K562 (cell line): ENCODE measurements around the gene BTBD1. TPM values are rescaled to one million over a fixed set of nuclear protein-coding genes. Genes with fewer than 3 reads are reported as not detected.

Experiments used
- CBFA2T2 ChIP-seq: fragments of 450-650 bp; conservative IDR thresholded peaks from 2 replicates; pipeline ENCODE4 v1.6.1; 2017; ENCODE audit warnings: mild to moderate bottlenecking
- CTBP1 ChIP-seq: fragments of 450-650 bp; IDR thresholded peaks from 2 replicates; pipeline ENCODE4 v1.6.1; 2016; ENCODE audit warnings: borderline replicate concordance
- FOXK1 ChIP-seq: sonication (generic); formaldehyde crosslinking; IDR thresholded peaks from 2 replicates; pipeline ENCODE4 v1.8.0; 2022; ENCODE audit warnings: missing genetic modification reagents, mild to moderate bottlenecking, borderline replicate concordance
- ILK ChIP-seq: fragments of 450-650 bp; IDR thresholded peaks from 2 replicates; pipeline ENCODE4 v1.6.1; 2016; ENCODE audit warnings: missing genetic modification characterization, low read depth, mild to moderate bottlenecking, missing compliant biosample characterization, moderate library complexity, borderline replicate concordance
- MAFF ChIP-seq: IDR thresholded peaks from 2 replicates; pipeline ENCODE4 v1.6.1; 2012; ENCODE audit warnings: low read length, improper control_type of control experiment
- NELFE ChIP-seq: IDR thresholded peaks from 2 replicates; pipeline ENCODE4 v1.6.1; 2011; ENCODE audit warnings: mild to moderate bottlenecking; ENCODE audit not compliant: insufficient read depth, insufficient read length
- PCBP2 ChIP-seq: fragments of 200-400 bp; formaldehyde crosslinking; IDR thresholded peaks from 2 replicates; pipeline ENCODE4 v1.6.1; 2018; ENCODE audit warnings: low read length, low read depth, mild to moderate bottlenecking, moderate library complexity; ENCODE audit not compliant: poor library complexity, severe bottlenecking
- PML ChIP-seq: IDR thresholded peaks from 2 replicates; pipeline ENCODE4 v1.6.1; 2012; ENCODE audit warnings: low read length, inconsistent platforms
- POLR2H ChIP-seq: IDR thresholded peaks from 2 replicates; pipeline ENCODE4 v1.6.1; 2016; ENCODE audit warnings: missing genetic modification characterization, low read depth, mild to moderate bottlenecking, control low read depth, missing compliant biosample characterization, moderate library complexity
- POU5F1 ChIP-seq: fragments of 150-350 bp; IDR thresholded peaks from 2 replicates; pipeline ENCODE4 v1.6.1; 2014; ENCODE audit warnings: borderline replicate concordance, low read length, low read depth, mild to moderate bottlenecking; ENCODE audit not compliant: partially characterized antibody
- SREBF1 ChIP-seq: fragments of 150-350 bp; IDR thresholded peaks from 2 replicates; pipeline ENCODE4 v1.6.1; 2014; ENCODE audit warnings: antibody characterized with exemption, low read depth, low read length, borderline replicate concordance
- TAF1 ChIP-seq: IDR thresholded peaks from 2 replicates; pipeline ENCODE4 v1.6.1; 2011; ENCODE audit warnings: mild to moderate bottlenecking, low read length, moderate library complexity; ENCODE audit not compliant: insufficient read depth, control insufficient read depth, severe bottlenecking; ENCODE audit errors: extremely low read depth
- XRCC5 ChIP-seq: fragments of 200-400 bp; formaldehyde crosslinking; IDR thresholded peaks from 2 replicates; pipeline ENCODE4 v1.6.1; 2017; ENCODE audit warnings: low read depth, mild to moderate bottlenecking, low read length
- ZFP1 ChIP-seq: fragments of 450-650 bp; formaldehyde crosslinking; IDR thresholded peaks from 2 replicates; pipeline ENCODE4 v1.4.0; 2020; ENCODE audit warnings: mild to moderate bottlenecking, mixed read lengths
- ZNF124 ChIP-seq: sonication (generic); formaldehyde crosslinking; IDR thresholded peaks from 2 replicates; pipeline ENCODE4 v1.8.1; 2022; ENCODE audit warnings: missing genetic modification reagents
- ZNF140 ChIP-seq: fragments of 250-450 bp; sonication (Bioruptor Pico); IDR thresholded peaks from 2 replicates; pipeline ENCODE4 v1.8.0; 2021; ENCODE audit warnings: moderate library complexity, mild to moderate bottlenecking, inconsistent platforms
- ZNF316 ChIP-seq: fragments of 450-650 bp; IDR thresholded peaks from 2 replicates; pipeline ENCODE4 v1.6.1; 2016
- ZSCAN32 ChIP-seq: fragments of 450-650 bp; formaldehyde crosslinking; IDR thresholded peaks from 2 replicates; pipeline ENCODE4 v1.4.0; 2020; ENCODE audit warnings: mild to moderate bottlenecking, moderate library complexity
- polyA plus RNA-seq, 8 experiments: library from polyadenylated mRNA; depleted of rRNA in 4 of 8; stranded (reverse) in 5 of 8; unstranded in 3 of 8; fragments of >200 nt; fragmentation: Nextera tagmentation in 2 of 8; fragmentation: Illumina TruSeq in 1 of 8; extraction: Ambion mirVana in 2 of 8; extraction: Trizol in 1 of 8; gene quantifications; 2 replicates each; pipeline versions ENCODE4 v1.2.1 to v1.2.3, GENCODE V29; 2011 to 2014; ENCODE audit warnings: inconsistent platforms in 1 of 8, missing spikeins in 1 of 8
- total RNA-seq, 7 experiments: library from RNA; depleted of rRNA in 6 of 7; stranded (reverse); fragments of >200 nt in 6 of 7; fragmentation: Illumina TruSeq in 2 of 7; extraction: Trizol in 2 of 7; gene quantifications; 2 replicates each; pipeline versions ENCODE4 v1.2.1 to v1.2.3, GENCODE V29; 2011 to 2021; ENCODE audit warnings: low replicate concordance in 1 of 7
- TF ChIP-seq, protein P1 (sequence below), 2 experiments: fragments of 450-650 bp in 1 of 2; sonication (generic) in 1 of 2; formaldehyde crosslinking; conservative IDR thresholded peaks; 2 replicates each; pipeline versions ENCODE4 v1.4.0 to v1.8.1; 2020 to 2022; ENCODE audit warnings: mild to moderate bottlenecking in 1 of 2, missing genetic modification reagents in 1 of 2
- TF ChIP-seq, protein P2 (sequence below): sonication (generic); formaldehyde crosslinking; IDR thresholded peaks from 2 replicates; pipeline ENCODE4 v1.8.1; 2023; ENCODE audit warnings: mild to moderate bottlenecking, missing genetic modification reagents, moderate library complexity
- TF ChIP-seq, protein P3 (sequence below), 2 experiments: fragments of 250-450 bp in 1 of 2; fragments of 450-650 bp in 1 of 2; sonication (Bioruptor Pico) in 1 of 2; IDR thresholded peaks; 2 replicates each; pipeline versions ENCODE4 v1.6.1 to v1.8.0; 2016 to 2021; ENCODE audit warnings: mild to moderate bottlenecking in 2 of 2, moderate library complexity in 2 of 2, missing compliant biosample characterization in 1 of 2, missing genetic modification characterization in 1 of 2
- TF ChIP-seq, protein P4 (sequence below): fragments of 450-650 bp; IDR thresholded peaks from 2 replicates; pipeline ENCODE4 v1.6.1; 2016; ENCODE audit warnings: missing biosample characterization, missing genetic modification characterization
- TF ChIP-seq, protein P5 (sequence below): fragments of 450-650 bp; formaldehyde crosslinking; IDR thresholded peaks from 2 replicates; pipeline ENCODE4 v1.4.0; 2020; ENCODE audit warnings: mild to moderate bottlenecking, moderate library complexity

The BTBD1 gene
- total and polyA plus RNA-seq, 9 of the 15 experiments (the other 6 are each of a cell fraction or from before 2014, with no cell fraction given): 19.4 to 106 (median 90.4) TPM

DNA sequence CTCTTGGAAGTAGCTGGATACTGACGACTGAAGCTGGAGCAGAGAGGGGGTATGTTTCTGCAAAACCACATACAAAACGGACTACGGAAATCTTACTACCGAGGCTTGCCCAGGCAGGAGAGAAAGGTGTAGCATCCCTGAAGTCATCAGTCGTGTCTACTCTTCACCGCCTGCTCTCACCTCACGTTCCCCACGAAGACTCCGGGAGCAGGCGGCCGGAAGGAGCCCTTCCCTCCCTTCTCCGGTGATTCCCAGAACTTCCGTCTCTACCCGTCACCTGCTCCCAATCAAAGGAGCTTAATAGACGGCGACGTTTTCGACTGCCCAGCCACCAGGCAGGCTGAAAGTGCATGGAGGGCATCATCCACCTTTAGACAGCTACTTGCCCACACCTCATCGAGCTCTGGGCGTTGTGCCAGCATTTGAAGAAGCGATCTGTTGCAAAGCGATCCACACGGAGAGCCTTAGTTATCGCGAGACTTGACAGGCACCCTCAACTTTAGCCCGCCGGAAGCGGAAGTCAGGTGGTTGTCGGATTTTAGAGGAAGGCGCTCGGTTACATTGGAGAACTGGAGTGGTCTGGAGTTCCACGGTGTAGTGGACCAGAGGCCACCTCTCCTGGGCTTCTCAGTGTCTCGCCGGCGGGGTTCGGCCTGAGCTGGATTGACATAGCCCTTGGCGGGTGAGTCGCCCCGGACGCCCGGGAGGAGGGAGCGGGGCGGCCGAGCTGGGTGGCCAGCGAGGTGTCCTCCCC, 81.2 kb downstream of the BTBD1 start, which contains the start of gene RAMAC (continued):
- no peak for TF ChIP-seq POU5F1
- TF ChIP-seq ZSCAN32: no peak
- TF ChIP-seq, protein P1, sequence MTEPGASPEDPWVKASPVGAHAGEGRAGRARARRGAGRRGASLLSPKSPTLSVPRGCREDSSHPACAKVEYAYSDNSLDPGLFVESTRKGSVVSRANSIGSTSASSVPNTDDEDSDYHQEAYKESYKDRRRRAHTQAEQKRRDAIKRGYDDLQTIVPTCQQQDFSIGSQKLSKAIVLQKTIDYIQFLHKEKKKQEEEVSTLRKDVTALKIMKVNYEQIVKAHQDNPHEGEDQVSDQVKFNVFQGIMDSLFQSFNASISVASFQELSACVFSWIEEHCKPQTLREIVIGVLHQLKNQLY (CRISPR knock-in tag; conservative IDR thresholded peaks at IDR 0.05): no peak
- TF ChIP-seq CTBP1: peak; percentile 41; the same call in 1 of the 2 replicates
- no peak for TF ChIP-seq MAFF
- peak; percentile 68 for TF ChIP-seq POLR2H (tag)
- TF ChIP-seq ZNF124 (CRISPR knock-in tag): no peak
- no peak for TF ChIP-seq PCBP2
- TF ChIP-seq TAF1: peak; percentile 43
- no peak for TF ChIP-seq ILK (tag)
- no peak for TF ChIP-seq ZNF140 (CRISPR knock-in tag)
- no peak for TF ChIP-seq XRCC5
- TF ChIP-seq SREBF1: no peak
- no peak; the same call in 1 of the 2 replicates for TF ChIP-seq PML
- TF ChIP-seq, protein P2, sequence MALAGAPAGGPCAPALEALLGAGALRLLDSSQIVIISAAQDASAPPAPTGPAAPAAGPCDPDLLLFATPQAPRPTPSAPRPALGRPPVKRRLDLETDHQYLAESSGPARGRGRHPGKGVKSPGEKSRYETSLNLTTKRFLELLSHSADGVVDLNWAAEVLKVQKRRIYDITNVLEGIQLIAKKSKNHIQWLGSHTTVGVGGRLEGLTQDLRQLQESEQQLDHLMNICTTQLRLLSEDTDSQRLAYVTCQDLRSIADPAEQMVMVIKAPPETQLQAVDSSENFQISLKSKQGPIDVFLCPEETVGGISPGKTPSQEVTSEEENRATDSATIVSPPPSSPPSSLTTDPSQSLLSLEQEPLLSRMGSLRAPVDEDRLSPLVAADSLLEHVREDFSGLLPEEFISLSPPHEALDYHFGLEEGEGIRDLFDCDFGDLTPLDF (CRISPR knock-in tag): no peak
- 0 out of 2 replicates have a peak, but pooled peaks have one; percentile 36 for TF ChIP-seq FOXK1 (CRISPR knock-in tag)
- TF ChIP-seq, protein P3, sequence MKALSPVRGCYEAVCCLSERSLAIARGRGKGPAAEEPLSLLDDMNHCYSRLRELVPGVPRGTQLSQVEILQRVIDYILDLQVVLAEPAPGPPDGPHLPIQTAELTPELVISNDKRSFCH (CRISPR knock-in tag; IDR thresholded peaks at IDR 0.05): no peak
- TF ChIP-seq, protein P3 (tag; IDR thresholded peaks at IDR 0.05): 0 out of 2 replicates have a peak, but pooled peaks have one; percentile 49
- TF ChIP-seq, protein P4, sequence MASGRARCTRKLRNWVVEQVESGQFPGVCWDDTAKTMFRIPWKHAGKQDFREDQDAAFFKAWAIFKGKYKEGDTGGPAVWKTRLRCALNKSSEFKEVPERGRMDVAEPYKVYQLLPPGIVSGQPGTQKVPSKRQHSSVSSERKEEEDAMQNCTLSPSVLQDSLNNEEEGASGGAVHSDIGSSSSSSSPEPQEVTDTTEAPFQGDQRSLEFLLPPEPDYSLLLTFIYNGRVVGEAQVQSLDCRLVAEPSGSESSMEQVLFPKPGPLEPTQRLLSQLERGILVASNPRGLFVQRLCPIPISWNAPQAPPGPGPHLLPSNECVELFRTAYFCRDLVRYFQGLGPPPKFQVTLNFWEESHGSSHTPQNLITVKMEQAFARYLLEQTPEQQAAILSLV: no peak
- TF ChIP-seq, protein P5, sequence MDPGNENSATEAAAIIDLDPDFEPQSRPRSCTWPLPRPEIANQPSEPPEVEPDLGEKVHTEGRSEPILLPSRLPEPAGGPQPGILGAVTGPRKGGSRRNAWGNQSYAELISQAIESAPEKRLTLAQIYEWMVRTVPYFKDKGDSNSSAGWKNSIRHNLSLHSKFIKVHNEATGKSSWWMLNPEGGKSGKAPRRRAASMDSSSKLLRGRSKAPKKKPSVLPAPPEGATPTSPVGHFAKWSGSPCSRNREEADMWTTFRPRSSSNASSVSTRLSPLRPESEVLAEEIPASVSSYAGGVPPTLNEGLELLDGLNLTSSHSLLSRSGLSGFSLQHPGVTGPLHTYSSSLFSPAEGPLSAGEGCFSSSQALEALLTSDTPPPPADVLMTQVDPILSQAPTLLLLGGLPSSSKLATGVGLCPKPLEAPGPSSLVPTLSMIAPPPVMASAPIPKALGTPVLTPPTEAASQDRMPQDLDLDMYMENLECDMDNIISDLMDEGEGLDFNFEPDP: no peak
- TF ChIP-seq ZFP1 (CRISPR knock-in tag): no peak
- no peak for TF ChIP-seq ZNF316
- TF ChIP-seq NELFE: no peak
- no peak for TF ChIP-seq CBFA2T2
